ENCODE measurements around the gene JAG2.
"Not testable (repeated sequence)": the region's sequence is repeated elsewhere in the genome, so short reads cannot be mapped to it uniquely, and the experiment has no call there.

JAG2 gene

GRCh38 chr14:105123981-105124765 lies 44.4 kb downstream of the JAG2 start:
- DNase-seq (ENCODE audit: extremely low read depth in 1 of 2, low read depth in 1 of 2) = no peak

GRCh38 chr14:105123064-105123665 lies 45.4 kb downstream of the JAG2 start:
- DNase-seq (ENCODE audit: extremely low read depth in 1 of 2, low read depth in 1 of 2) = no peak

GRCh38 chr14:105120056-105120455 lies 48.5 kb downstream of the JAG2 start:
- DNase-seq (ENCODE audit: extremely low read depth in 1 of 2, low read depth in 1 of 2) = no peak

- DNase-seq (ENCODE audit: extremely low read depth in 1 of 2, low read depth in 1 of 2) = no peak
Observed at GRCh38 chr14:105119408-105120025, 49.1 kb downstream of the JAG2 start.

- no peak for DNase-seq (ENCODE audit: extremely low read depth in 1 of 2, low read depth in 1 of 2)
Observed at GRCh38 chr14:105118646-105119407, 49.7 kb downstream of the JAG2 start.

GRCh38 chr14:105117710-105118385 lies 50.7 kb downstream of the JAG2 start:
- DNase-seq (ENCODE audit: extremely low read depth in 1 of 2, low read depth in 1 of 2) = no peak

- DNase-seq (ENCODE audit: extremely low read depth in 1 of 2, low read depth in 1 of 2) = no peak
Observed at GRCh38 chr14:105117257-105117646, 51.3 kb downstream of the JAG2 start.

GRCh38 chr14:105116451-105117256 lies 51.9 kb downstream of the JAG2 start:
- no peak for DNase-seq (ENCODE audit: extremely low read depth in 1 of 2, low read depth in 1 of 2)

- DNase-seq (ENCODE audit: extremely low read depth in 1 of 2, low read depth in 1 of 2) = not testable (repeated sequence)
Observed at GRCh38 chr14:105109243-105109642, 59.3 kb downstream of the JAG2 start.

GRCh38 chr14:105108516-105108864 lies 60.1 kb downstream of the JAG2 start:
- no peak for DNase-seq (ENCODE audit: extremely low read depth in 1 of 2, low read depth in 1 of 2)

GRCh38 chr14:105107781-105108515 lies 60.6 kb downstream of the JAG2 start:
- DNase-seq (ENCODE audit: extremely low read depth in 1 of 2, low read depth in 1 of 2) = no peak

GRCh38 chr14:105107351-105107750 lies 61.2 kb downstream of the JAG2 start:
- DNase-seq (ENCODE audit: extremely low read depth in 1 of 2, low read depth in 1 of 2) = no peak

- DNase-seq (ENCODE audit: extremely low read depth in 1 of 2, low read depth in 1 of 2) = no peak
Observed at GRCh38 chr14:105105158-105105557, 63.4 kb downstream of the JAG2 start.

- DNase-seq (ENCODE audit: extremely low read depth in 1 of 2, low read depth in 1 of 2) = no peak
Observed at GRCh38 chr14:105102893-105103292, 65.7 kb downstream of the JAG2 start.

- no peak for DNase-seq (ENCODE audit: extremely low read depth in 1 of 2, low read depth in 1 of 2)
Observed at GRCh38 chr14:105102361-105102870, 66.2 kb downstream of the JAG2 start.

GRCh38 chr14:105100910-105101309 lies 67.7 kb downstream of the JAG2 start:
- no peak for DNase-seq (ENCODE audit: extremely low read depth in 1 of 2, low read depth in 1 of 2)

GRCh38 chr14:105099778-105100177 lies 68.8 kb downstream of the JAG2 start:
- DNase-seq (ENCODE audit: extremely low read depth in 1 of 2, low read depth in 1 of 2) = no peak

- no peak for DNase-seq (ENCODE audit: extremely low read depth in 1 of 2, low read depth in 1 of 2)
Observed at GRCh38 chr14:105098316-105098715, 70.3 kb downstream of the JAG2 start.

GRCh38 chr14:105097794-105098127 lies 70.8 kb downstream of the JAG2 start:
- no peak for DNase-seq (ENCODE audit: extremely low read depth in 1 of 2, low read depth in 1 of 2)

Measured in stimulated activated CD8-positive, alpha-beta memory T cell treated with anti-CD3 and anti-CD28 coated beads, Interleukin-7, amount 100 ng/mL, for 48 hours (primary cell).